Endometrial microvascular endothelial cells (primary cell): ENCODE measurements around the gene MISFA. TPM values are rescaled to one million over a fixed set of nuclear protein-coding genes. Genes with fewer than 3 reads are reported as not detected.
"Not testable (repeated sequence)": the region's sequence is repeated elsewhere in the genome, so short reads cannot be mapped to it uniquely, and the experiment has no call there.

ENCODE experiments used
- in situ Hi-C: cut with HindIII; loops from 2 replicates; pipeline ENCODE4 v1.10.0; 2017; ENCODE audit warnings: low sequenced_read_pairs, low pct_unique_long_range_greater_than_20kb; ENCODE audit errors: inconsistent ontology term
- total RNA-seq: library from RNA; depleted of rRNA; stranded (reverse); fragments of >200 nt; gene quantifications from one replicate; pipeline ENCODE4 v1.2.3, GENCODE V29; 2015; ENCODE audit errors: inconsistent ontology term

MISFA gene
- total RNA-seq, 1 donor from 2014 or later = 1.1 TPM

- in situ Hi-C loops = no loop called here
Observed at GRCh38 chr11:18615628-18616392, 16.2 kb downstream of the MISFA start.

DNA sequence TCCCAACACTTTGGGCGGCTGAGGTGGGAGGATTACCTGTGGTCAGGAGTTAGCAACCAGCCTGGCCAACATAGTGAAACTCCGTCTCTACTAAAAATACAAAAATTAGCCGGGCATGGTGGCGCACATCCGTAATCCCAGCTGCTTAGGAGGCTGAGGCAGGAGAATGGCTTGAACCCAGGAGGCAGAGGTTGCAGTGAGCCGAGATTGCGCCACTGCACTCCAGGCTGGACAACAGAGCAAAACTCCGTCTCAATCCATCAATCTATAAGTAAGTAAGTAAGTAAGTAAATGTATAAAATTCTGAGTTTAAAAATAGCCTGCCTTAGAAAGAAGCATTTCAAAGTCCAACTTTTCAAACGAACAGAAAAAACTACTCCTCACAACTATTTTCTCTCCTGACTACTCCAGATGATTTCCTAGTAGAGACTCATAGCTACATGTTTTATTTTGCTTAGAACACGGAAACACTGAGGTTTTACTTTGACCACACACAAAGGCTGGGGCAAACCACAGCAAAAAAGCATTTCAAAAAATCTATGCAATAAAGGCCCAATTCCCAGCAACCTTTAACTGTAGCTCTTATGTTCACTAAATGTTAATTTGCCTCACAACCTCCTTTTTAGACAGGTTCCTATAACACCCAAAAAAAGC is 18.2 kb downstream of the MISFA start:
- in situ Hi-C loops = no loop called here

- in situ Hi-C loops = no loop called here
Observed at GRCh38 chr11:18618342-18619025, 18.9 kb downstream of the MISFA start.

GRCh38 chr11:18623707-18624106 is 24.1 kb downstream of the MISFA start:
- in situ Hi-C loops = no loop called here

GRCh38 chr11:18624161-18624560 is 24.6 kb downstream of the MISFA start:
- in situ Hi-C loops = no loop called here

DNA sequence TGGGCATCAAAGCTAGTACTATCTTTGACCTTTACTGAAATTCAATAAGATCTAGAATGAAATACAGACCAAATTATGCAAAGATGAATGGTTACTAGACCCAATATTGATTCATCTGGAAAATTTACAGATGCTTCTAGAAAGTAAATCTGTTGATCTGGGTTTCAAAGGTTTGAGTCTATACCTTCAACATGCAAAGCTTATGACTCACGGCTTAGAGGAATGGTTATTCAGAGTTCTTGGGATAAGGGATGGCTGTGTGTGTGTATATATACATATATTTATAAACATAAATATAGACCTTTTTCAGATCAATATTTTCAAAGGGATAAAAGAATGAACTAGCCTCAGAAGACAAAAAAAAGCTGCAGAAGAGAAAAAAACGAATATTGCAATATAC is 33.3 kb downstream of the MISFA start:
- in situ Hi-C loops = no loop called here

GRCh38 chr11:18633256-18634139 is 33.9 kb downstream of the MISFA start:
- in situ Hi-C loops = no loop called here

DNA sequence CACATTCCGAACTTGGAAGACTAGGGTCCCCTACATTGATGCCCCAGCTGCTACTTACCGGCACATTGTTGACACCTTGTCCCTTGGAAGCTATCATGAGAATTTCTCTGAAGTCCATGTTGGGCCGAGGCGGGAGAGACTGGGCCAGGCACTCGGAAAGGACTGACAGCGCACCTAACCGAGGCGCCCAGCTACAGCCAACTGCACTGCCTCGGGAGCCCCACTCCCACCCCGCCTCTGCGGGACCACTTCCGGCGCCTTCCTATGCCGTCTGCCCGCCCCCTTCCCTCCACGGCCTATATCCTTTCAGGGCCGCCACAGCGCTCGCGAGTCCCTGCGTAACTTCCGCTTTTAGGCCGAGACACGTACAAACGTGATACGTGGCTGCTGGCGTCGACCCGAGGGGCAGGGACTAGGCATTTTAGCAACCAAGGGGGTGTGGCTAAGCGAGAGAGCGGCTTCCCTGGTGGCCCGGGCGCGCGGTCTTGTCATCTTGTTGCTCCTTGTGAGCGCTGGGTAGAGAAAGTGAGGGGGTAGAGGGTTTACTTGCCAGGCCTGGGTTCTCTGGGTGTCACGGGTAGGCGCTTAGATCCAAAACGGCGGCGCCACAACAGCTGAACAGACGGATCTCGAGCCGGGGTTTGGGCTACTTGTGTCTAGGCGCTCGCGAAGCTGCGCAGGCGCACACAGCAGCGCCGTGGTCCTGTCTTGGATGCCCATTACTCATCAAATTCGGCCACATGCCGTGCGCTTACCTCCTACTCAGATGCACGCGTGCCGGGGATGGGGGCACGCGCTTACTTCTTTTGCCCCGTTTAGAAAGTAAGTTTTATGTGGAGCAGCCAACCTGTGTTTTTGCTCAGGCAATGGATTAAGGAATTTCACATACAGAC is 34.8 kb downstream of the MISFA start, which contains the start of gene SPTY2D1:
TSS of gene SPTY2D1 (minus strand) at position 203 of the 893 bp plus-strand sequence. CDS start at position 118, 85 bp downstream.
- in situ Hi-C loops = no loop called here

GRCh38 chr11:18641677-18642076 is 42.1 kb downstream of the MISFA start:
- in situ Hi-C loops = no loop called here

- in situ Hi-C loops = not testable (repeated sequence)
Observed at GRCh38 chr11:18643034-18643433, 43.4 kb downstream of the MISFA start.

GRCh38 chr11:18650353-18650752 is 50.8 kb downstream of the MISFA start:
- in situ Hi-C loops = no loop called here

DNA sequence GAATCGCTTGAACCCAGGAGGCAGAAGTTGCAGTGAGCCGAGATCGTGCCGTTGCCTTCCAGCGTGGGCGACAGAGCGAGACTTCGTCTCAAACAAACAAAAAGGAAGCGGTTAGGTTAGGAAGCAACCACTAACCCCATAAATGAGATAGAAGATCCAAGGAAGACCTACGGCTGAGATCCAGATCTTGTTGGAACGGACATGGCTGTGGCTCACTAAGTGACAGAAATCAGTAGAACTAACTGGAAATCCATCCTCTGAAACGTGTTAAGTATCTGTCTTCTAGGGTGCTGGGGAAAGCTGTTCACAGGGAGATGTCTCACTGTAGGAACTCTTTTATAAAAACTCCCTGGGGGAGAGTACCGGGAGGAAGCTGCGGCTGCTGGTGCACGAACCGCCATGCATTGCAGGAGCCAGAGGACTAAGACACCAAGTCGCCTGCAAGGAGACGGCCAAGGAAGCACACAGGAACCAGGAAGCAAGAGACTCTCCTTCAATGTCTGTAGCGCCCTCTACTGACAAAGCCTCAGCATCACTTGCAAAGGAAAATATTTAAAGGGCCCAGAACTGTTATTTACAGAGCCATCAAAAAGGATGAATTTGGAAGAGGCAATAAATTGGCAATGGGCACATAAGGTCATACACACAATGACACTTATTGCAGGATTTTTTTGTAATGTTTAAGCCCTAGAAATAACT is 51.4 kb downstream of the MISFA start:
- in situ Hi-C loops = no loop called here

Other genes with a start within 250 kb of the MISFA start
- 1,100 TPM for gene LDHA, start 205.2 kb upstream of the MISFA start, total RNA-seq
- not detected for gene LDHC, start 187.5 kb upstream of the MISFA start, total RNA-seq
- not detected for gene LDHAL6A, start 143.9 kb upstream of the MISFA start, total RNA-seq
- 81.1 TPM for gene TSG101, start 72.8 kb upstream of the MISFA start, total RNA-seq
- 26.8 TPM for gene UEVLD, start 11.1 kb upstream of the MISFA start, total RNA-seq
- gene SPTY2D1, start 34.6 kb downstream of the MISFA start, total RNA-seq = 16.8 TPM
- 0.46 TPM for gene TMEM86A, start 99.0 kb downstream of the MISFA start, total RNA-seq
- gene IGSF22, start 126.4 kb downstream of the MISFA start, total RNA-seq = 0.09 TPM
- gene PTPN5, start 192.0 kb downstream of the MISFA start, total RNA-seq = not detected